Astrocyte (in vitro differentiated cells and primary cell): ENCODE measurements around the gene SERPINH1. TPM values are rescaled to one million over a fixed set of nuclear protein-coding genes. Genes with fewer than 3 reads are reported as not detected.

ENCODE experiments used
- DNase-seq: peaks from one replicate; pipeline ENCODE4 v3.0.0-alpha.2; 2010; ENCODE audit warnings: low read depth
- FAIRE-seq: peaks from 2 replicates; lab custom pipeline; 2011; peaks lifted over from hg19 to GRCh38; lab: Jason Lieb, UNC
- H2AFZ ChIP-seq: 2 replicates; pipeline ENCODE4 v1.6.0; 2012; ENCODE audit warnings: low read depth, low read length, inconsistent platforms
- H3K27ac ChIP-seq: 2 replicates; pipeline ENCODE4 v1.5.1; 2011; ENCODE audit warnings: low read depth, low read length, inconsistent platforms
- H3K27me3 ChIP-seq: 2 replicates; pipeline ENCODE4 v1.6.0; 2011; ENCODE audit warnings: low read length, inconsistent platforms; ENCODE audit not compliant: insufficient read depth
- H3K36me3 ChIP-seq: 2 replicates; pipeline ENCODE4 v1.5.1; 2011; ENCODE audit warnings: low read length, inconsistent platforms; ENCODE audit not compliant: insufficient read depth
- H3K4me1 ChIP-seq: 2 replicates; pipeline ENCODE4 v1.5.1; 2011; ENCODE audit warnings: low read length, inconsistent platforms; ENCODE audit not compliant: insufficient read depth
- H3K4me2 ChIP-seq: 2 replicates; pipeline ENCODE4 v1.6.0; 2012; ENCODE audit warnings: low read length, inconsistent platforms
- H3K4me3 ChIP-seq: 2 replicates; pipeline ENCODE4 v1.5.1; 2011; ENCODE audit warnings: low read depth, mild to moderate bottlenecking, low read length, inconsistent platforms; ENCODE audit not compliant: insufficient read depth
- H3K79me2 ChIP-seq: 2 replicates; pipeline ENCODE4 v1.6.0; 2012; ENCODE audit warnings: mild to moderate bottlenecking, low read length, inconsistent platforms; ENCODE audit not compliant: insufficient read depth
- H3K9ac ChIP-seq: 2 replicates; pipeline ENCODE4 v1.6.0; 2012; ENCODE audit warnings: mild to moderate bottlenecking, low read length, inconsistent platforms
- H3K9me3 ChIP-seq: 2 replicates; pipeline ENCODE4 v1.5.1; 2012; ENCODE audit warnings: low read depth, mild to moderate bottlenecking, low read length, inconsistent platforms; ENCODE audit not compliant: insufficient read depth
- H4K20me1 ChIP-seq: 2 replicates; pipeline ENCODE4 v1.6.0; 2012; ENCODE audit warnings: low read length, inconsistent platforms; ENCODE audit not compliant: insufficient read depth
- H3K27ac Mint-ChIP-seq: one replicate; pipeline ENCODE4 v1.8.0; 2021; ENCODE audit warnings: mild to moderate bottlenecking, mixed read lengths; ENCODE audit not compliant: unreplicated experiment
- H3K27me3 Mint-ChIP-seq: one replicate; pipeline ENCODE4 v1.8.0; 2021; ENCODE audit warnings: low read depth, mixed read lengths; ENCODE audit not compliant: unreplicated experiment
- H3K36me3 Mint-ChIP-seq: one replicate; pipeline ENCODE4 v1.8.0; 2021; ENCODE audit warnings: low read depth, mixed read lengths; ENCODE audit not compliant: unreplicated experiment
- H3K4me1 Mint-ChIP-seq: one replicate; pipeline ENCODE4 v1.8.0; 2021; ENCODE audit warnings: low read depth, mixed read lengths; ENCODE audit not compliant: unreplicated experiment
- H3K4me3 Mint-ChIP-seq: one replicate; pipeline ENCODE4 v1.8.0; 2021; ENCODE audit warnings: mild to moderate bottlenecking, moderate library complexity, mixed read lengths; ENCODE audit not compliant: unreplicated experiment
- H3K9me3 Mint-ChIP-seq: one replicate; pipeline ENCODE4 v1.8.0; 2021; ENCODE audit warnings: mild to moderate bottlenecking, mixed read lengths; ENCODE audit not compliant: unreplicated experiment
- EZH2 ChIP-seq: IDR thresholded peaks from 2 replicates; pipeline ENCODE4 v1.6.1; 2012; ENCODE audit warnings: mild to moderate bottlenecking, low read length, inconsistent platforms; ENCODE audit not compliant: insufficient read depth
- total RNA-seq: library from RNA; stranded (reverse); gene quantifications from 2 replicates; pipeline ENCODE4 v1.2.1, GENCODE V29; 2021
- TF ChIP-seq, protein P1 (sequence below): IDR thresholded peaks from 2 replicates; pipeline ENCODE4 v1.5.1; 2011; ENCODE audit warnings: low read depth, mild to moderate bottlenecking, inconsistent platforms, low read length, moderate library complexity; ENCODE audit not compliant: insufficient read depth

Gene SERPINH1
- total RNA-seq, 1 donor from 2014 or later, result 768 TPM

DNA sequence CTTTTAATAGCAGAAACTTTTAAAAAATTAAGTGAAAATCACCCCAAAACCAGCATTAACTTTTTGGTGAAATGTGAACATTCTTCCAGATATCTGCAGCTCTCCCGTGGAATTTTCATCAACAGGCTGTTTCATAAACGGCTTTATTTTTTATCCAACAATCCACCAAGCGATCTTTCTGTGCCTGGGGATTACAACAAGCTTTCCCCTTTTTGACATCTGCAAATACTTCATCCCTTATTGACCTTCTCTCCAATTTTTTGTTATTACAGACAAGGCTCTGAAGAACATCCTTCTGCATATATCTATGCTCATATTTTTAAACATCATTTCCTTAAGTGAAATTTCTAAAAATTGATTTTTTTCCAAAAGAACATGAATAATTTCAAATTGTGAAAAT lies 5.8 kb upstream of the SERPINH1 start:
- H3K79me2 ChIP-seq, result no peaks in the 10 kb centered on the region
- Mint-ChIP-seq H3K27me3 (no peaks in the 10 kb centered on the region), H3K9me3 (no peaks in the 10 kb centered on the region), H3K27ac (no peak overlapping the region), H3K36me3 (no peaks in the 10 kb centered on the region), H3K4me1 (peaks cover 43% of the 10 kb centered on the region), H3K4me3 (no peak overlapping the region)
- TF ChIP-seq, protein P1, sequence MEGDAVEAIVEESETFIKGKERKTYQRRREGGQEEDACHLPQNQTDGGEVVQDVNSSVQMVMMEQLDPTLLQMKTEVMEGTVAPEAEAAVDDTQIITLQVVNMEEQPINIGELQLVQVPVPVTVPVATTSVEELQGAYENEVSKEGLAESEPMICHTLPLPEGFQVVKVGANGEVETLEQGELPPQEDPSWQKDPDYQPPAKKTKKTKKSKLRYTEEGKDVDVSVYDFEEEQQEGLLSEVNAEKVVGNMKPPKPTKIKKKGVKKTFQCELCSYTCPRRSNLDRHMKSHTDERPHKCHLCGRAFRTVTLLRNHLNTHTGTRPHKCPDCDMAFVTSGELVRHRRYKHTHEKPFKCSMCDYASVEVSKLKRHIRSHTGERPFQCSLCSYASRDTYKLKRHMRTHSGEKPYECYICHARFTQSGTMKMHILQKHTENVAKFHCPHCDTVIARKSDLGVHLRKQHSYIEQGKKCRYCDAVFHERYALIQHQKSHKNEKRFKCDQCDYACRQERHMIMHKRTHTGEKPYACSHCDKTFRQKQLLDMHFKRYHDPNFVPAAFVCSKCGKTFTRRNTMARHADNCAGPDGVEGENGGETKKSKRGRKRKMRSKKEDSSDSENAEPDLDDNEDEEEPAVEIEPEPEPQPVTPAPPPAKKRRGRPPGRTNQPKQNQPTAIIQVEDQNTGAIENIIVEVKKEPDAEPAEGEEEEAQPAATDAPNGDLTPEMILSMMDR, result no peak
- TF ChIP-seq EZH2, result no peak
- FAIRE-seq (no peak), DNase-seq (no peak)
- no peak overlapping the region for H3K27ac ChIP-seq
- H3K4me2 ChIP-seq, result no peak overlapping the region
- H3K36me3 ChIP-seq, result no peaks in the 10 kb centered on the region
- no peak overlapping the region for H2AFZ ChIP-seq
- H3K27me3 ChIP-seq, result no peaks in the 10 kb centered on the region
- H3K4me1 ChIP-seq, result peaks cover 53% of the 10 kb centered on the region
- no peaks in the 10 kb centered on the region for H4K20me1 ChIP-seq
- H3K9ac ChIP-seq, result no peak overlapping the region
- no peaks in the 10 kb centered on the region for H3K9me3 ChIP-seq
- H3K4me3 ChIP-seq, result no peak overlapping the region

DNA sequence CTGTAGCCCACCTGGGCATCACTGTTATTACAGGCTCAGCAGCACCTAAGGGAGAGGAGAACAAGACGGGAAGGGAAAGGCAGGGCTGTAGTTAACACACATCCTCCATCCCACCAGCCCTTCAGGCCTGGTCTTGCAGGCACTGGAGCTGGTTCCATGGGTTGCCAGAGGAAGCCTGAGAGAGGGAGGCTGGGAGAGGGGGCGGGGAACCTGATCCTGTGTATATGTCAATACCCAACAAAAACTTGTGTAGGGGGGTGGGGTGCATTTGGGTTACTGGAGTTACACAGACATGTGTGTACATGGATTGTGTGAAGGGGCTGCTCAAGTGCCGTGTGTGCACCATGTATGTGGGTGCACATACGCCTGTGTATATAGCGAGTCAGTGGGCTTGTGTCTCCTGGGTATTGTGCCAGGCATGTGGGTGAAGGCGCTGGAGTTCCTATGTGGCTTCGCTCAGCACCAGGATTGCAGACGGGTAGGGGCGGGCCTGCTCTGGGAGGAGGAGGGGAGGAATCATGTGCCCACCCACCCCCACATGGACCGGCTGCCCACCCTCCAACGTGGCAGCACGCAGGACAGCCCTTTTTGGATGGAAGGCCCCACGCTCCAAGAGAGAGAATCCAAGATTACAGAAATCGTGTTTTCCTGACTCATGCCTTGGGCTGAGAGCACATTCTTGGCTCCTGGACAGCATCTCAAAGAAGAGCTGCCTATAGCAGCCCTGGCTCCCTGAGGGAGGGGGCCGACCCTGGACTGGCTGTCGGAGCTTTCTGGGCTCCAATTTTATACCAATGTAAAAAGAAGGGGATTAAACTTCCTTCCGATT lies 4.2 kb upstream of the SERPINH1 start:
- no peak overlapping the region for H3K4me3 ChIP-seq
- H3K9ac ChIP-seq, result peak overlapping the region; percentile 58
- H4K20me1 ChIP-seq, result peaks cover 3% of the 10 kb centered on the region
- no peak for FAIRE-seq
- Mint-ChIP-seq H3K36me3 (peaks cover 2% of the 10 kb centered on the region), H3K4me1 (peaks cover 43% of the 10 kb centered on the region), H3K4me3 (peak overlapping the region; percentile 27), H3K27me3 (no peaks in the 10 kb centered on the region), H3K27ac (peak overlapping the region; percentile 85), H3K9me3 (no peaks in the 10 kb centered on the region)
- no peaks in the 10 kb centered on the region for H3K36me3 ChIP-seq
- H3K79me2 ChIP-seq, result peaks cover 12% of the 10 kb centered on the region
- no peaks in the 10 kb centered on the region for H3K9me3 ChIP-seq
- no peak for TF ChIP-seq EZH2
- TF ChIP-seq, protein P1, result no peak
- DNase-seq, result peak; percentile 95
- H3K27ac ChIP-seq, result peak overlapping the region; percentile 71
- H2AFZ ChIP-seq, result peak overlapping the region; percentile 59
- H3K4me2 ChIP-seq, result peak overlapping the region; percentile 56
- no peaks in the 10 kb centered on the region for H3K27me3 ChIP-seq
- peaks cover 57% of the 10 kb centered on the region for H3K4me1 ChIP-seq
